Activated T-cell treated with anti-CD3 and anti-CD28 coated beads, Interleukin-2, amount 50 U/mL, for 4 hours (primary cell): ENCODE results near the gene ZNF287. TPM values are rescaled to one million over a fixed set of nuclear protein-coding genes. Genes with fewer than 3 reads are reported as not detected.

Source experiments
- ATAC-seq, 2 donors: fragments of 200-7000 bp; cut with Tn5 transposase; one replicate each; pipeline ENCODE4 v1.10.0; 2021
- DNase-seq: peaks from one replicate; pipeline ENCODE4 v3.0.0-alpha.2; 2020
- H3K27me3 Mint-ChIP-seq: one replicate; pipeline ENCODE4 v1.8.0; 2021; ENCODE audit warnings: low read depth, mixed read lengths
- H3K36me3 Mint-ChIP-seq: one replicate; pipeline ENCODE4 v1.8.0; 2022; ENCODE audit warnings: mixed read lengths; ENCODE audit not compliant: insufficient read depth
- H3K4me1 Mint-ChIP-seq: one replicate; pipeline ENCODE4 v1.8.0; 2021; ENCODE audit warnings: low read depth, mixed read lengths
- H3K4me3 Mint-ChIP-seq: one replicate; pipeline ENCODE4 v1.8.0; 2021; ENCODE audit warnings: mild to moderate bottlenecking, moderate library complexity, mixed read lengths
- H3K9me3 Mint-ChIP-seq: one replicate; pipeline ENCODE4 v1.8.0; 2021; ENCODE audit warnings: mixed read lengths
- total RNA-seq, 3 donors: library from RNA; stranded (reverse); gene quantifications; one replicate each; pipeline ENCODE4 v1.2.1, GENCODE V29; 2021

Gene ZNF287
- total RNA-seq: 10 to 100 TPM in 2 of 3 donors, 1 to 10 TPM in 1; 7.9 to 11.1 (median 10.5) TPM

DNA sequence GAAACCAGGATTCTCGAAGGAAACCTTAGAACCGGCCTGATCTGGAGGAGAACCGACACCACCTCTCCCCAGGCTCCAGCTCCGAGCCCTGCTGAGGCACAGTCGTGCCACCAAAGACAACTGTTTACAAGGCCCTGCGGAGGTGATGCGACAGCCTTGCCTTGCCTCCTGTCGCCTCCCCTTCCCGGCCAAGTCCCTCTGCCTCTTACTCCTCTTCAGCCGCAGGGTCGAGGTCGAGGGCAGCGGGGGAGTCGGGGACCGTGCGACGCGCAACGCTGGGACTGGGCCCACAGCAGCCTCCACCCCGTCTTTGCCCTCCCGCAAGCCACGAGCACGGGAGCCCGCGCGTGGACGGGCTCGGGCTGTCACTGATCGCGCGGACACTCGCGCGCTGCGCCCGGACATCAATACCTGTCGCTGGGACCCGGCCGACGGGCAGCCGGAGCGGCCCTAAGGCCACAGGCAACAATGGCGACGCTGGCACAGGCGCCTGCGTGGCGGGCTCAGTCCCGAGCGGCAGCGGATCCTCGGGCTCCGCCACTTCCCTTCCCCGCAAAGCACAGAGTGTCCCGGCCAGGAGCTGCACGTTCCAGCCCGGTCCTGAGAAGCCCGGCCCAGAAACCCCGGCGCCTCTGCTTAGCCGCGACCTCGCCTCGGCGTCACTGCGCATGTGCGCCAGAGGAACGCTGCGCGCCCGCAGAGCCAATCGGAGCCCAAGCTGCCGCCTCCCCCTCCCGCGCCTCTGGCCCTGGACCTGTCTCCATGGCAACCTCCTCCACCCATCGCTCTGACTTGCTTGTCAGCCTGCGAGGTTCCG, at the start of gene ZNF287:
Gene ZNF287, minus strand, starts transcription at position 664 of the 817 bp plus-strand sequence. CDS start 1,473 bp downstream, outside the sequence.
- Mint-ChIP-seq H3K4me3 (peak within 1 kb of the TSS; percentile 86), H3K27me3 (peaks cover 6% of the 10 kb centered on the region), H3K36me3 (peaks cover 12% of the 10 kb centered on the region), H3K4me1 (peaks cover 10% of the 10 kb centered on the region), H3K9me3 (no peaks in the 10 kb centered on the region)
- ATAC-seq (peak; percentile 98 to 99), DNase-seq (peak; percentile 93)

DNA sequence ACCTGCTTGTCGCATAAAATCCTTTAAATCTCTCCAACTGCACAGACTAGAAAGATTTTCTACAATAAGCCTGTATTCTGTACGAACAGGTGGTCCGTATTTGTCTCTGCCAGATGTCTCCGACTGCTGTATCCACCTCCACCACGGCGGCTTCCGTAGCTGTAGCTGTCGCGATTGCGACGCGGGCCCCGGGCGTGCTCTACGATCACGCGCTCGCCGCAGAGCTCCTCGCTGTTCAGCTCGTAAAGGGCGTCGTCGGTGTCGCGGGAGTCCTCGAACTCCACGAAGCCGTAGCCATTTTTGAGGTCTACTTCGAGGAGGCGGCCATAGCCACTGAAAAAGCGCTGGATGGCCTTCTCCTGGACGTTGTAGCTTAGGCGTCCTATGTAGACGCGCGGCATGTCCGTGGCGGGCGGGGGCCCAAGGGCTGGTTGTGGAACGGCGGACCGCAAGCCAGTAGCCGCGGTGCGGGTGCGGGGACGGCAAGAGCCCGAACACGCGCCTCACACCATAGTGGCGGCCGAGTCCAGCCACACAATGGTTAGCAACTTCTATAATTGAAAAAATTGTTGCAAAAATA, 48.6 kb upstream of the ZNF287 start:
- H3K27me3 Mint-ChIP-seq: no peaks in the 10 kb centered on the region

GRCh38 chr17:16599537-16599936, 30.5 kb upstream of the ZNF287 start:
- no peaks in the 10 kb centered on the region for H3K27me3 Mint-ChIP-seq
- H3K4me3 Mint-ChIP-seq: no peak overlapping the region
- ATAC-seq (no peak), DNase-seq (no peak)
- peaks cover 10% of the 10 kb centered on the region for H3K9me3 Mint-ChIP-seq
- H3K4me1 Mint-ChIP-seq: no peaks in the 10 kb centered on the region
- H3K36me3 Mint-ChIP-seq: no peaks in the 10 kb centered on the region

More for the DNA sequence above, 48.6 kb upstream of the ZNF287 start:
- Mint-ChIP-seq H3K36me3 (peaks cover 13% of the 10 kb centered on the region), H3K9me3 (peaks cover 59% of the 10 kb centered on the region), H3K4me3 (no peak overlapping the region), H3K4me1 (no peaks in the 10 kb centered on the region)
- DNase-seq: no peak
- ATAC-seq: no peak

DNA sequence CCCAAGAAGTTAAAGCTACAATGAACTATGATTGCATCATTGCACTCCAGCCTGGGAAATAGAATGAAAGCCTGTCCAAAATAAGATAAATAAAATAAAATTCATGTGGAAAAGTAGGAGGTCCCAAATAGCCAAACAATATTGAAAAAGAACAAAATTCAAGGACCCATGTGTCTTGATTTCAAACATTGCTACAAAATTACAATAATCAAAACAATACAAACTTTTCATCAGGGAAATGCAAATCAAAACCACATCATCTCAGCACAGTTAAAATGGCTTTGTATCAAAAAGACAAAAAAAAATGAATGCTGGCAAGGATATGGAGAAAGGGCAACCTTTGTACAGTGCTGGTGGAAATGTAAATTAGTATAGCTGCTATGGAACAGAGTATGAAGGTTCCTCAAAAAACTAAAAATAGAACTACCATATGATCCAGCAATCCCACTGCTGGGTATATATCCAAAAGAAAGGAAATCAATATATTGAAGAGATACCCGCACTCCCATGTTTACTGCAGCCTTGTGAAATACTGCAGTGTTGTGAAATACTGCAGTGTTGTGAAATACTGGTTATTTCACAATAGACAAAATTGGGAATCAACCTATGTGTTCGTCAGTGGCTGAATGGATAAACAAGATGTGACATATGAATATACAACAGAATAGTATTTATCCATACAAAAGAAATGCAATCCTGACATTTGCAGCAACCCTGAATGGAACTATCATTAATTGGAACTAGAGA, 24.5 kb upstream of the ZNF287 start:
- H3K4me3 Mint-ChIP-seq: no peak overlapping the region
- H3K4me1 Mint-ChIP-seq: peaks cover 3% of the 10 kb centered on the region
- no peaks in the 10 kb centered on the region for H3K36me3 Mint-ChIP-seq

DNA sequence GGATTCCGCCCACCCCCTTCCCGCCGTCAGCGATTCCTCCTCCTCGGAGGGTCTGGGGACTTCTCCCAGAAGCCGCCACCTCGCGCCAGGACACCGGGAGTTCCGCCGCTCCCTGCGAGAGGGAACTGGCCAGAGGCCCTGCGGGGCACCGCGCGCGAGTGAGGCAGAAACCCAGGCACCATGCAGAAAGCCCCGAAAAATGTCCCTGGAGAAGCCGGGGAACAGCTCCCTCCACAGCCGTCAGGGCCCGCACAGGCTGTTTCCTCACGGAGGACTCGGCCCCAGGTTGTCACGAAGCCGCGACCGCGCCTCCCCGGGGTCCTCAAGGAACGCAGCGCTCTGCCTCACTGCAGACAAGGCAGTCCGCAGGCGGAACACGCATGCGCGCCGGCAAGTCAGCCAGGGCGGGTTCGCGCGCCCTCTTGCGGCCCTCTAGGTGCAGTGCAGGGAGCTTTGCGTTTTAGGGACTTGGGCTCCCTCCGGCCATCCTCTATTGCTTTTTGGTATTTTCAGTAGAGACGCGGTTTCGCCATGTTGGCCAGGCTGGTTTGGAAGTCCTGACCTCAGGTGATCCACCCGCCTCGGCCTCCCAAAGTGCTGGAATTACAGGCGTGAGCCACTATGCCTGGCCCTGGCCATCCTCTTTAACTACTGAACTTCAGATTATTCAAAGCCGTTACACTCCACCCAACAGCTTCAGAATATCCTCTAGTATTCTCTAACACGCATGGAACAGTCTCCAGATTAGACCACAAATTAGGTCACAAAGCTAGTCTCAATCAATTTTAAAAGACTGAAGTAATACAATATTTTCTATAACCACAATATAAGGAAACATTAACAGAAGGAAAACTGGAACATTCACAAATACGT, 20.3 kb upstream of the ZNF287 start:
- Mint-ChIP-seq H3K27me3 (peaks cover 36% of the 10 kb centered on the region), H3K9me3 (no peaks in the 10 kb centered on the region), H3K4me3 (peak overlapping the region; percentile 75), H3K4me1 (peaks cover 9% of the 10 kb centered on the region), H3K36me3 (no peaks in the 10 kb centered on the region)
- peak; percentile 89 for DNase-seq
- ATAC-seq: peak; percentile 94

More for the DNA sequence above, 24.5 kb upstream of the ZNF287 start:
- H3K27me3 Mint-ChIP-seq: peaks cover 21% of the 10 kb centered on the region
- no peak for ATAC-seq
- DNase-seq: no peak
- no peaks in the 10 kb centered on the region for H3K9me3 Mint-ChIP-seq

DNA sequence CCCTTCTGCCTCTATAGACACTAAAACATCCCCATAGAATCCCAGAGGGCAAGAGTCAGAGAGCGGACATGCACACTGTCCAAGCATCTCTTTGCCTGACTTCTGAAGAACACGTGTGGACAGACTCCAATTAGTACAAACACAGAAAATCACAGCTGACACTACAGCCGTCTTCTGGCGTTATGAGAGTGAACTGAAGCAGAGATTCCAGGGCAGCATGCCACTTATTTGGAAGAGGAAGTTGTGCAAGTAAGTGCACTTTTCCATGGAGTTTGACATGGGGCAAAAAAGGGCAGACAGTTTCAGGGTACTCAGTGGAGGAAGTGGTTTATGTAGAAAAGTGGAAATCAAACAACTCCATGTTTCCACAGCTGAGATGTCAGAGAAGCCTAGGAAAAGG, 16.8 kb upstream of the ZNF287 start:
- H3K4me1 Mint-ChIP-seq: peaks cover 21% of the 10 kb centered on the region
- H3K4me3 Mint-ChIP-seq: no peak overlapping the region
- no peaks in the 10 kb centered on the region for H3K9me3 Mint-ChIP-seq
- H3K36me3 Mint-ChIP-seq: no peaks in the 10 kb centered on the region
- no peak for DNase-seq
- no peak for ATAC-seq
- peaks cover 26% of the 10 kb centered on the region for H3K27me3 Mint-ChIP-seq

- DNase-seq: peak; percentile 89
- Mint-ChIP-seq H3K4me3 (peak overlapping the region; percentile 74), H3K36me3 (no peaks in the 10 kb centered on the region), H3K27me3 (peaks cover 23% of the 10 kb centered on the region), H3K4me1 (peaks cover 20% of the 10 kb centered on the region), H3K9me3 (no peaks in the 10 kb centered on the region)
- peak; percentile 96 to 98 for ATAC-seq
Measured at GRCh38 chr17:16584273-16584995, 15.4 kb upstream of the ZNF287 start.

DNA sequence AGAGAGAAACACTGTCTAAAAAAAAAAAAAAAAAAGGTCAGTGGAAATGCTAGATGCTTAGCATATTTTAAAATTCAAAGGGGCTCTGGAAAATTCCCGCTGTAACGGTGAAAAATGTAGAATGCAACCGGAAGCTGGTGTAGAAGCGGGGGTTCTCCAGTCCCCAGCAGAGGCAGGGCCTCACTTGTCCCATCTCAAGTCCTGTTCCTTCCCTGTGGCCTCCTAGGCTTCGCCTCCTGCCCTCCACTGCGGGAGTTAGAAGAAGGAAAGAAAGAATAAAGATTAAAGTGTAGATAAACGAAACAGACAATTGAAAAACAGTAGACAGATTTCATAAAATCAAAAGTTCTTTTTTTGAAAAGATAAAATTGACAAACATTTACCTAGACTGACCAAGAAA, 14.8 kb upstream of the ZNF287 start:
- ATAC-seq (peak in 1 of 2 donors; percentile 4), DNase-seq (no peak)
- no peaks in the 10 kb centered on the region for H3K9me3 Mint-ChIP-seq
- H3K4me1 Mint-ChIP-seq: peaks cover 17% of the 10 kb centered on the region
- peak overlapping the region; percentile 74 for H3K4me3 Mint-ChIP-seq
- H3K27me3 Mint-ChIP-seq: peaks cover 25% of the 10 kb centered on the region
- H3K36me3 Mint-ChIP-seq: no peaks in the 10 kb centered on the region

DNA sequence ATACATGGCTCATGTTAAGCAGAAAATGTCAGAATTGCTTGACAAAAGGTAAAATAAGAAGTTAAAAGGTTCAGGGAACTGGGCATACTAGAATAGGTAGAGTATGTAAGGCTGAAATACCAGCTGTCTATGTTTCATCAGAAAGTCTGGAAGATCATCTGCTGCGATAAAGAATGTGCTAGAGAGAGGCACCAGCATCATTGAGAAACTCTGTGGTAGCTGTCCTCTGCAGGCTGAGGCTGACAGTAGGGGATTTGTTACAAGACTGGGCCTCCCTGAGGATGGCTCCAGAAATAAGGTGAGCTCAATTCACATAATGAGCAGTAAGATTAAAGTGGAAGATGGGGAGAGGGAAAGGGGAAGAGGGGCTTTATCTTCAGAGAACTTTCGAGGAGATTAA, 4.5 kb upstream of the ZNF287 start:
- Mint-ChIP-seq H3K9me3 (no peaks in the 10 kb centered on the region), H3K36me3 (no peaks in the 10 kb centered on the region), H3K4me3 (no peak overlapping the region), H3K4me1 (peaks cover 4% of the 10 kb centered on the region), H3K27me3 (peaks cover 7% of the 10 kb centered on the region)
- no peak for ATAC-seq
- DNase-seq: no peak

- Mint-ChIP-seq H3K4me1 (peaks cover 10% of the 10 kb centered on the region), H3K27me3 (peaks cover 6% of the 10 kb centered on the region), H3K9me3 (no peaks in the 10 kb centered on the region), H3K36me3 (peaks cover 9% of the 10 kb centered on the region), H3K4me3 (peak overlapping the region; percentile 86)
- no peak for DNase-seq
- peak in 1 of 2 donors; percentile 4 for ATAC-seq
Measured at GRCh38 chr17:16569358-16569712, 331 bp upstream of the ZNF287 start.

GRCh38 chr17:16552637-16553045, 16.4 kb downstream of the ZNF287 start:
- H3K4me1 Mint-ChIP-seq: no peaks in the 10 kb centered on the region
- peaks cover 69% of the 10 kb centered on the region for H3K9me3 Mint-ChIP-seq
- no peak for DNase-seq
- no peak for ATAC-seq
- peaks cover 53% of the 10 kb centered on the region for H3K36me3 Mint-ChIP-seq
- H3K4me3 Mint-ChIP-seq: no peak overlapping the region
- no peaks in the 10 kb centered on the region for H3K27me3 Mint-ChIP-seq

DNA sequence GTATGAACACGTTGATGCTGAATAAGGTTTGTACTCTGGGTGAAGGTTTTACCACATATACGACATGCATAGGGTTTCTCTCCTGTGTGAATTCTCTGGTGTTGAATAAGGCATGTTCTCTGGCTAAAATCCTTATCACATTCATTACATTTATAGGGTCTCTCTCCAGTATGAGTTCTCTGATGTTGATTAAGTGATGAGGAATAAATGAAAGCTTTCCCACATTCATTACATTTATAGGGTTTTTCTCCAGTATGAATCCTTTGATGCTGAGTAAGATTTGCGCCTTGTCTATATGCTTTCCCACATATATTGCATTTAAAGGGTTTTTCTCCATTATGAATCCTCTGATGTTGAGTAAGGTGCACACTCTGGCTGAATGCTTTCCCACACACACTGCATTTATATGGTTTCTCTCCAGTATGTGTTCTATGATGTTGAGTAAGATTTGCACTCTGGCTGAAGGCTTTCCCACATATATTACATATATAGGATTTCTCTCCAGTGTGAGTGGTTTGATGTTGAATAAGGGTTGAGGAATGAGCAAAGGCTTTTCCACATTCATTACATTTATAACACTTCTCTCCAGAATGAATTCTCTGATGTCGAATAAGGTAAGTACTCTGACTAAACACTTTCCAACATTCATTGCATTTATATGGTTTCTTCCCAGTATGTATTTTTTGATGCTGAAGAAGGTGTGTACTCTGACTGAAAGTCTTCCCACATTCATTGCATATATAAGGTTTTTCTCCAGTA, 16.9 kb downstream of the ZNF287 start:
- DNase-seq (no peak), ATAC-seq (no peak)
- no peaks in the 10 kb centered on the region for H3K27me3 Mint-ChIP-seq
- H3K36me3 Mint-ChIP-seq: peaks cover 47% of the 10 kb centered on the region
- no peak overlapping the region for H3K4me3 Mint-ChIP-seq
- no peaks in the 10 kb centered on the region for H3K4me1 Mint-ChIP-seq
- peaks cover 69% of the 10 kb centered on the region for H3K9me3 Mint-ChIP-seq

GRCh38 chr17:16537130-16537458, 31.9 kb downstream of the ZNF287 start:
- Mint-ChIP-seq H3K4me1 (peaks cover 21% of the 10 kb centered on the region), H3K4me3 (peak overlapping the region; percentile 96)

More at GRCh38 chr17:16537130-16537458, 31.9 kb downstream of the ZNF287 start:
- Mint-ChIP-seq H3K9me3 (peaks cover 7% of the 10 kb centered on the region), H3K27me3 (peaks cover 2% of the 10 kb centered on the region), H3K36me3 (no peaks in the 10 kb centered on the region)
- no peak for DNase-seq
- no peak for ATAC-seq
